HL-60 (cell line): ENCODE results near the gene RAPGEF2.

ENCODE experiments used
- DNase-seq, 2 experiments: peaks; one replicate each; pipeline ENCODE4 v3.0.0-alpha.2; 2010 to 2020; ENCODE audit warnings: low read depth in 1 of 2, low spot score in 1 of 2
- H3K27ac ChIP-seq: fragments of 250-450 bp; sonication (Bioruptor Pico); replicated peaks from 2 replicates; pipeline ENCODE4 v1.5.1; 2020; ENCODE audit warnings: mild to moderate bottlenecking, moderate library complexity
- H3K27me3 ChIP-seq: fragments of 250-450 bp; sonication (Bioruptor Pico); 2 replicates; pipeline ENCODE4 v1.5.1; 2021; ENCODE audit warnings: mild to moderate bottlenecking, moderate library complexity; ENCODE audit not compliant: insufficient read depth, poor library complexity, severe bottlenecking
- H3K4me3 ChIP-seq: replicated peaks from 2 replicates; pipeline ENCODE4 v1.5.1; 2011; ENCODE audit warnings: mild to moderate bottlenecking, control low read depth, low read length; ENCODE audit not compliant: insufficient read depth
- CTCF ChIP-seq: IDR thresholded peaks from one replicate; pipeline ENCODE4 v1.5.1; 2011; ENCODE audit warnings: low read length, control low read depth, inconsistent platforms; ENCODE audit not compliant: insufficient read depth
- GABPA ChIP-seq: IDR thresholded peaks from 2 replicates; pipeline ENCODE4 v1.6.1; 2012; ENCODE audit warnings: low read depth
- POLR2AphosphoS5 ChIP-seq: IDR thresholded peaks from 2 replicates; pipeline ENCODE4 v1.6.1; 2012; ENCODE audit warnings: low read depth
- REST ChIP-seq: IDR thresholded peaks from 2 replicates; pipeline ENCODE4 v1.6.1; 2012; ENCODE audit warnings: low read depth; ENCODE audit not compliant: insufficient replicate concordance
- SPI1 ChIP-seq: IDR thresholded peaks from 2 replicates; pipeline ENCODE4 v1.6.1; 2012; ENCODE audit warnings: low read depth, mild to moderate bottlenecking, borderline replicate concordance

RAPGEF2 gene

GRCh38 chr4:159396151-159396550 is 293.3 kb downstream of the RAPGEF2 start:
- TF ChIP-seq CTCF (no peak), GABPA (no peak), REST (no peak), POLR2AphosphoS5 (no peak), SPI1 (no peak)
- Histone ChIP-seq H3K27ac (no peak overlapping the region), H3K27me3 (no peaks in the 10 kb centered on the region), H3K4me3 (no peak overlapping the region)
- DNase-seq = no peak

GRCh38 chr4:159398236-159398638 is 295.4 kb downstream of the RAPGEF2 start:
- Histone ChIP-seq H3K4me3 (no peak overlapping the region), H3K27me3 (no peaks in the 10 kb centered on the region), H3K27ac (no peak overlapping the region)
- TF ChIP-seq CTCF (no peak), POLR2AphosphoS5 (no peak), GABPA (no peak), SPI1 (no peak), REST (no peak)
- DNase-seq = peak in 1 of 2 experiments; percentile 7

- peak in 1 of 2 experiments; percentile 41 for DNase-seq
- Histone ChIP-seq H3K27me3 (no peaks in the 10 kb centered on the region), H3K27ac (no peak overlapping the region), H3K4me3 (peak overlapping the region; percentile 20)
- TF ChIP-seq GABPA (no peak), POLR2AphosphoS5 (no peak), REST (no peak), CTCF (no peak), SPI1 (peak; percentile 41; the same call in 1 of the 2 replicates)
Measured at GRCh38 chr4:159400558-159401225, 297.8 kb downstream of the RAPGEF2 start.
